HepG2 (cell line): ENCODE measurements around the gene SIAH1. TPM values are rescaled to one million over a fixed set of nuclear protein-coding genes. Genes with fewer than 3 reads are reported as not detected.

ENCODE experiments used
- ATAC-seq: fragments of 200-7000 bp; cut with Tn5 transposase; 3 replicates; pipeline ENCODE4 v1.9.1; 2020; ENCODE audit warnings: mild to moderate bottlenecking, moderate library complexity
- BruUV-seq: library from RNA; stranded (reverse); fragments of 400-500 nt; replicated peaks from 2 replicates; lab custom pipeline; 2021; lab: Mats Ljungman, UMichigan
- CTCF ChIA-PET: fragments of 300-600 bp; formaldehyde crosslinking; extraction: SDS; loops from one replicate; lab custom pipeline; 2021; ENCODE audit warnings: low total read pairs, inconsistent platforms, low intra/inter-chr PET ratio; lab: Yijun Ruan, JAX
- POLR2A ChIA-PET: fragments of 350-600 bp; sonication (Branson Sonifier 250); formaldehyde crosslinking; loops from one replicate; lab custom pipeline; 2020; ENCODE audit warnings: antibody characterized with exemption, inconsistent platforms; lab: Yijun Ruan, JAX
- DNase-seq: peaks from one replicate; pipeline ENCODE4 v3.0.0-alpha.2; 2015; ENCODE audit warnings: low spot score
- FAIRE-seq: peaks from 3 replicates; lab custom pipeline; 2011; peaks lifted over from hg19 to GRCh38; lab: Jason Lieb, UNC
- H2AFZ ChIP-seq: one replicate; pipeline ENCODE4 v1.6.1; 2011; ENCODE audit warnings: low read length, inconsistent platforms
- H3K27ac ChIP-seq: fragments of 300-600 bp; 3 replicates; pipeline ENCODE4 v1.8.0; 2011; ENCODE audit warnings: mixed run types, mild to moderate bottlenecking, mixed read lengths, low read length, inconsistent platforms; ENCODE audit not compliant: insufficient read depth; ENCODE audit errors: extremely low read length
- H3K27me3 ChIP-seq, 2 experiments: fragments of 200-600 bp in 1 of 2; 2 replicates in 1 of 2; 3 replicates in 1 of 2; pipeline versions ENCODE4 v1.6.0 to v1.8.0; 2011; ENCODE audit warnings: low read length in 2 of 2, mild to moderate bottlenecking in 2 of 2, moderate library complexity in 2 of 2, inconsistent platforms in 1 of 2; ENCODE audit not compliant: insufficient read depth in 2 of 2, control insufficient read depth in 1 of 2
- H3K36me3 ChIP-seq, 2 experiments: fragments of 200-600 bp in 1 of 2; replicated peaks in 1 of 2; 2 replicates in 1 of 2; 3 replicates in 1 of 2; pipeline versions ENCODE4 v1.5.1 to v1.8.0; 2011; ENCODE audit warnings: low read length in 2 of 2, inconsistent platforms in 1 of 2; ENCODE audit not compliant: insufficient read depth in 2 of 2, control insufficient read depth in 1 of 2
- H3K4me1 ChIP-seq: 2 replicates; pipeline ENCODE4 v1.5.1; 2012; ENCODE audit warnings: low read length, inconsistent platforms; ENCODE audit not compliant: insufficient read depth
- H3K4me2 ChIP-seq: 2 replicates; pipeline ENCODE4 v1.6.0; 2011; ENCODE audit warnings: low read depth, low read length, inconsistent platforms
- H3K4me3 ChIP-seq, 3 experiments: fragments of 200-600 bp in 1 of 3; sonication (generic), shearing (Covaris generic) in 1 of 3; replicated peaks in 1 of 3; 2 replicates each; pipeline ENCODE4 v1.5.1; 2011 to 2016; ENCODE audit warnings: low read length in 3 of 3, inconsistent platforms in 2 of 3, low read depth in 2 of 3, mild to moderate bottlenecking in 2 of 3, control low read depth in 1 of 3, mixed read lengths in 1 of 3; ENCODE audit not compliant: insufficient read depth in 1 of 3
- H3K79me2 ChIP-seq: one replicate; pipeline ENCODE4 v1.6.1; 2011; ENCODE audit warnings: low read length, inconsistent platforms; ENCODE audit not compliant: insufficient read depth
- H3K9ac ChIP-seq: 2 replicates; pipeline ENCODE4 v1.6.0; 2011; ENCODE audit warnings: mild to moderate bottlenecking, low read depth, low read length, inconsistent platforms; ENCODE audit not compliant: insufficient read depth
- H3K9me3 ChIP-seq: 2 replicates; pipeline ENCODE4 v1.5.1; 2012; ENCODE audit warnings: mild to moderate bottlenecking, low read length
- H4K20me1 ChIP-seq: 2 replicates; pipeline ENCODE4 v1.6.0; 2011; ENCODE audit warnings: inconsistent platforms, mild to moderate bottlenecking, low read length, moderate library complexity; ENCODE audit not compliant: insufficient read depth
- JUN ChIP-seq: sonication (generic); formaldehyde crosslinking; IDR thresholded peaks from 2 replicates; pipeline ENCODE4 v1.4.0; 2020; ENCODE audit warnings: mild to moderate bottlenecking, missing genetic modification reagents
- NONO ChIP-seq, 2 experiments: fragments of 450-650 bp in 1 of 2; sonication (generic) in 1 of 2; formaldehyde crosslinking in 1 of 2; IDR thresholded peaks in 1 of 2; conservative IDR thresholded peaks in 1 of 2; 2 replicates each; pipeline versions ENCODE4 v1.6.1 to v1.8.0; 2017 to 2022; ENCODE audit warnings: mild to moderate bottlenecking in 1 of 2, missing genetic modification reagents in 1 of 2, moderate library complexity in 1 of 2
- POLR2AphosphoS2 ChIP-seq: IDR thresholded peaks from 2 replicates; pipeline ENCODE4 v1.6.1; 2011; ENCODE audit warnings: low read depth, low read length, improper control_type of control experiment
- RBM22 ChIP-seq: fragments of 200-400 bp; formaldehyde crosslinking; optimal IDR thresholded peaks from 2 replicates; pipeline ENCODE3; 2017; ENCODE audit warnings: mild to moderate bottlenecking, low read length, moderate library complexity
- ZNF121 ChIP-seq: sonication (generic); formaldehyde crosslinking; IDR thresholded peaks from 2 replicates; pipeline ENCODE4 v1.5.0; 2020; ENCODE audit warnings: mild to moderate bottlenecking, missing genetic modification reagents
- ZNF276 ChIP-seq: sonication (generic); formaldehyde crosslinking; IDR thresholded peaks from 2 replicates; pipeline ENCODE4 v1.4.0; 2020; ENCODE audit warnings: mild to moderate bottlenecking, low read depth, missing genetic modification reagents
- ZNF282 ChIP-seq: fragments of 450-650 bp; IDR thresholded peaks from 2 replicates; pipeline ENCODE4 v1.6.1; 2018; ENCODE audit not compliant: partially characterized antibody
- ZSCAN20 ChIP-seq: sonication (generic); formaldehyde crosslinking; IDR thresholded peaks from 2 replicates; pipeline ENCODE4 v1.4.0; 2020; ENCODE audit warnings: missing genetic modification reagents, mild to moderate bottlenecking, borderline replicate concordance
- WGBS: methylation state at CpG from one replicate; pipeline ENCODE4 v1.1.6; 2017; ENCODE audit warnings: low lambda C conversion rate; 5-methylcytosine and 5-hydroxymethylcytosine counted together
- in situ Hi-C: cut with HindIII; loops from 2 replicates; pipeline ENCODE4 v1.10.0; 2017; ENCODE audit warnings: low pct_unique_long_range_greater_than_20kb; ENCODE audit not compliant: extremely low pct_ligation_motif_present
- intact Hi-C: fragments of 100-400 bp; cut with micrococcal nuclease; formaldehyde crosslinking; loops from one replicate; pipeline ENCODE4 v1.10.0; 2022; ENCODE audit not compliant: unreplicated experiment
- polyA plus RNA-seq, 8 experiments: library from polyadenylated mRNA; depleted of rRNA in 3 of 8; stranded (reverse) in 7 of 8; unstranded in 1 of 8; fragments of >200 nt; fragmentation: Illumina TruSeq in 4 of 8; extraction: Trizol in 4 of 8; gene quantifications; 2 replicates each; pipeline versions ENCODE4 v1.2.1 to v1.2.3, GENCODE V29; 2011 to 2016; ENCODE audit warnings: low read depth in 4 of 8, missing spikeins in 1 of 8, mixed read lengths in 1 of 8; ENCODE audit not compliant: insufficient read depth in 1 of 8
- total RNA-seq, 5 experiments: library from RNA; depleted of rRNA; stranded (reverse); fragments of >200 nt; fragmentation: Illumina TruSeq; extraction: Trizol; gene quantifications; 2 replicates each; pipeline ENCODE4 v1.2.3, GENCODE V29; 2016; ENCODE audit warnings: low read depth in 1 of 5
- TF ChIP-seq, protein P1 (sequence below): sonication (generic); formaldehyde crosslinking; IDR thresholded peaks from 2 replicates; pipeline ENCODE4 v1.5.0; 2020; ENCODE audit warnings: mild to moderate bottlenecking, missing genetic modification reagents

SIAH1 gene
- total and polyA plus RNA-seq, 2 of the 13 experiments (the other 11 are each of a cell fraction or from before 2014, with no cell fraction given): 16.0 to 28.6 TPM

DNA sequence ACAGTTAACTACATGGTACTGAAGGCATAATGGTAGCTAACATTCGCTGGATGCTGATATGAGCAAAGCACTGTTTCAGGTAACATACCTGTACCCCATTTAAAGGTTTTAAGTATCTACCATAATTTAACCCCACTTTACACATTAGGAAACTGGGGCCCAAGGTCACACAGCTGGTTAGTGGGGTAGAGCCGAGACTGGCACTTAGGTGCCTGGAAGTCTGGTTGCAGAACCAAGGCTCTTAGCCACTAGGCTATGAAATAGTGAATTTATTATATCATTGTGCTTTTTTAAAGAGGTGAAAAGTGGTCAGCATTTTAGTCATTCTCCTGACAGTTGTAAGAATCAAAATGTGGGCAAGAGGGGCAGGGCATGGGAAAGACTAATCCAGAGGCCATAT, 25.2 kb downstream of the SIAH1 start:
- H3K4me2 ChIP-seq: no peak overlapping the region
- no TSS peak for BruUV-seq
- peaks cover 11% of the 10 kb centered on the region for H4K20me1 ChIP-seq
- H3K4me3 ChIP-seq: no peak overlapping the region
- peaks cover 68% of the 10 kb centered on the region for H3K79me2 ChIP-seq
- H3K27me3 ChIP-seq: no peaks in the 10 kb centered on the region
- DNase-seq (no peak), ATAC-seq (no peak), FAIRE-seq (no peak)
- ChIA-PET CTCF (no interaction called here), POLR2A (no interaction called here)
- peaks cover 10% of the 10 kb centered on the region for H3K4me1 ChIP-seq
- H3K9ac ChIP-seq: no peak overlapping the region
- H3K27ac ChIP-seq: no peak overlapping the region
- WGBS: 94% methylated on average over 2 of the region's 2 CpGs
- H3K36me3 ChIP-seq: peaks cover 7 to 23% of the 10 kb centered on the region in 2 experiments
- in situ Hi-C loops: loop anchor here (5.0 kb wide), 1 partner anchor 167 kb away; no protein-coding TSS in a partner anchor
- H3K9me3 ChIP-seq: no peaks in the 10 kb centered on the region
- H2AFZ ChIP-seq: no peak overlapping the region
- intact Hi-C loops: no loop called here
- TF ChIP-seq ZNF276 (CRISPR knock-in tag): no peak
- TF ChIP-seq RBM22: peak; percentile 95
- no peak for TF ChIP-seq NONO (IDR thresholded peaks at IDR 0.05)
- no peak for TF ChIP-seq NONO (CRISPR knock-in tag; conservative IDR thresholded peaks at IDR 0.05)
- TF ChIP-seq POLR2AphosphoS2: peak; percentile 80; the same call in 1 of the 2 replicates
- TF ChIP-seq ZNF282: no peak
- TF ChIP-seq, all 625 proteins: peak for 2

DNA sequence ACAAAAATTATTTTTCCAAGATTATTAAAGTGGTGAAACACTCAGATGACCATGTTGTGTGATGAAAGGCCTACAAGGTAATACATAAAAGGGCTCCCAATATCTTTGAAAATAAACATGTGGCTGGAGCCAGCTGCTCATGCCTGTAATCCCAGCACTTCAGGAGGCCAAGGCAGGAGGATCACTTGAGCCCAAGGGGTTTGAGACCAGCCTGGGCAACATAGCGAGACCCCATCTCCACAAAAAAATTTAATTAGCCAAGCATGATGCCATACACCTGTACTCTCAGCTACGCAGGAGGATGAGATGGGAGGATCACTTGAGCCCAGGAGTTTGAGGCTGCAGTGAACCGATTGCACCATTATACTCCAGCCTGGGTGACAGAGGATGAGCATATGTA, 26.8 kb downstream of the SIAH1 start:
- H3K4me1 ChIP-seq: no peaks in the 10 kb centered on the region
- TF ChIP-seq, protein P1, sequence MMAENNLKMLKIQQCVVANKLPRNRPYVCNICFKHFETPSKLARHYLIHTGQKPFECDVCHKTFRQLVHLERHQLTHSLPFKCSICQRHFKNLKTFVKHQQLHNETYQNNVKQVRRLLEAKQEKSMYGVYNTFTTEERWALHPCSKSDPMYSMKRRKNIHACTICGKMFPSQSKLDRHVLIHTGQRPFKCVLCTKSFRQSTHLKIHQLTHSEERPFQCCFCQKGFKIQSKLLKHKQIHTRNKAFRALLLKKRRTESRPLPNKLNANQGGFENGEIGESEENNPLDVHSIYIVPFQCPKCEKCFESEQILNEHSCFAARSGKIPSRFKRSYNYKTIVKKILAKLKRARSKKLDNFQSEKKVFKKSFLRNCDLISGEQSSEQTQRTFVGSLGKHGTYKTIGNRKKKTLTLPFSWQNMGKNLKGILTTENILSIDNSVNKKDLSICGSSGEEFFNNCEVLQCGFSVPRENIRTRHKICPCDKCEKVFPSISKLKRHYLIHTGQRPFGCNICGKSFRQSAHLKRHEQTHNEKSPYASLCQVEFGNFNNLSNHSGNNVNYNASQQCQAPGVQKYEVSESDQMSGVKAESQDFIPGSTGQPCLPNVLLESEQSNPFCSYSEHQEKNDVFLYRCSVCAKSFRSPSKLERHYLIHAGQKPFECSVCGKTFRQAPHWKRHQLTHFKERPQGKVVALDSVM (CRISPR knock-in tag): peak; percentile 53
- no peak for TF ChIP-seq ZSCAN20 (CRISPR knock-in tag)
- TF ChIP-seq JUN (CRISPR knock-in tag): no peak
- TF ChIP-seq ZNF121: peak; percentile 58; the same call in 1 of the 2 replicates
- CTCF ChIA-PET: no interaction called here
- no peak overlapping the region for H3K27ac ChIP-seq
- H3K79me2 ChIP-seq: peaks cover 54% of the 10 kb centered on the region
- FAIRE-seq: no peak
- intact Hi-C loops (no loop called here), in situ Hi-C loops (loop anchor here (5.0 kb wide), 1 partner anchor 169 kb away; no protein-coding TSS in a partner anchor)
- peaks cover 7 to 23% of the 10 kb centered on the region in 2 experiments for H3K36me3 ChIP-seq
- BruUV-seq: no TSS peak
- H3K27me3 ChIP-seq: no peaks in the 10 kb centered on the region
- H2AFZ ChIP-seq: no peak overlapping the region
- 98% methylated on average over 3 of the region's 3 CpGs for WGBS
- no peak for ATAC-seq
- no peaks in the 10 kb centered on the region for H3K9me3 ChIP-seq
- H3K4me2 ChIP-seq: no peak overlapping the region
- H3K9ac ChIP-seq: no peak overlapping the region
- DNase-seq: no peak
- no peak overlapping the region for H3K4me3 ChIP-seq
- POLR2A ChIA-PET: no interaction called here
- H4K20me1 ChIP-seq: peaks cover 3% of the 10 kb centered on the region; the same call in 1 of the 2 replicates
